ENCODE data around the gene MATK.

MATK gene

GRCh38 chr19:3785938-3786824 is at the start of gene MATK:
TSS of gene MATK (minus strand) at chr19:3786381. CDS start at chr19:3785135, 1,246 bp downstream.
- DNase-seq = no peak
- no peak for TF ChIP-seq CTCF (IDR thresholded peaks at IDR 0.05)
- H3K36me3 Mint-ChIP-seq (ENCODE audit: low read depth) = peaks cover 5% of the 10 kb centered on the region
- peaks cover 23% of the 10 kb centered on the region for H3K9me3 Mint-ChIP-seq
- no peaks in the 10 kb centered on the region for H3K4me1 Mint-ChIP-seq
- no peak within 1 kb of the TSS for H3K27ac Mint-ChIP-seq
- peak within 1 kb of the TSS; percentile 67 for H3K4me3 Mint-ChIP-seq
- H3K27me3 Mint-ChIP-seq (ENCODE audit: low read depth, poor library complexity) = peaks cover 90% of the 10 kb centered on the region

- TF ChIP-seq CTCF (IDR thresholded peaks at IDR 0.05) = no peak
- Mint-ChIP-seq H3K27me3 (ENCODE audit: low read depth, poor library complexity) (peaks cover 7% of the 10 kb centered on the region), H3K36me3 (ENCODE audit: low read depth) (no peaks in the 10 kb centered on the region)
Measured at GRCh38 chr19:3835055-3835435, 48.9 kb upstream of the MATK start.

GRCh38 chr19:3834349-3835054 is 48.3 kb upstream of the MATK start:
- no peak for DNase-seq
- Mint-ChIP-seq H3K27me3 (ENCODE audit: low read depth, poor library complexity) (peaks cover 7% of the 10 kb centered on the region), H3K9me3 (no peaks in the 10 kb centered on the region), H3K27ac (no peak overlapping the region), H3K4me3 (no peak overlapping the region), H3K4me1 (peaks cover 14% of the 10 kb centered on the region), H3K36me3 (ENCODE audit: low read depth) (no peaks in the 10 kb centered on the region)
- TF ChIP-seq CTCF (IDR thresholded peaks at IDR 0.05) = no peak

More at GRCh38 chr19:3835055-3835435, 48.9 kb upstream of the MATK start:
- H3K9me3 Mint-ChIP-seq = no peaks in the 10 kb centered on the region
- no peak for DNase-seq
- H3K4me1 Mint-ChIP-seq = peaks cover 20% of the 10 kb centered on the region
- H3K4me3 Mint-ChIP-seq = no peak overlapping the region
- no peak overlapping the region for H3K27ac Mint-ChIP-seq

- no peaks in the 10 kb centered on the region for H3K9me3 Mint-ChIP-seq
- no peaks in the 10 kb centered on the region for H3K36me3 Mint-ChIP-seq (ENCODE audit: low read depth)
Measured at GRCh38 chr19:3833578-3834348, 47.6 kb upstream of the MATK start.

GRCh38 chr19:3832001-3832400 is 45.8 kb upstream of the MATK start:
- H3K4me1 Mint-ChIP-seq = peaks cover 13% of the 10 kb centered on the region
- H3K4me3 Mint-ChIP-seq = no peak overlapping the region
- peaks cover 8% of the 10 kb centered on the region for H3K27me3 Mint-ChIP-seq (ENCODE audit: low read depth, poor library complexity)
- no peak for DNase-seq
- no peak for TF ChIP-seq CTCF (IDR thresholded peaks at IDR 0.05)
- H3K36me3 Mint-ChIP-seq (ENCODE audit: low read depth) = no peaks in the 10 kb centered on the region
- H3K9me3 Mint-ChIP-seq = no peaks in the 10 kb centered on the region
- no peak overlapping the region for H3K27ac Mint-ChIP-seq

More at GRCh38 chr19:3833578-3834348, 47.6 kb upstream of the MATK start:
- Mint-ChIP-seq H3K27ac (peak overlapping the region; percentile 61), H3K4me3 (no peak overlapping the region), H3K27me3 (ENCODE audit: low read depth, poor library complexity) (peaks cover 11% of the 10 kb centered on the region), H3K4me1 (peaks cover 13% of the 10 kb centered on the region)
- TF ChIP-seq CTCF (IDR thresholded peaks at IDR 0.05) = no peak
- no peak for DNase-seq

Measured in nephron progenitor cell (in vitro differentiated cells).